HPDE6-E6E7 (cell line): ENCODE measurements around the gene KCNS3.
"Not testable (repeated sequence)": the region's sequence is repeated elsewhere in the genome, so short reads cannot be mapped to it uniquely, and the experiment has no call there.

ENCODE experiments used
- DNase-seq: peaks from one replicate; pipeline ENCODE4 v3.0.0; 2011; ENCODE audit warnings: missing footprints; ENCODE audit errors: extremely low spot score

Gene KCNS3

GRCh38 chr2:17943444-17943843, 65.0 kb downstream of the KCNS3 start:
- DNase-seq = no peak

DNA sequence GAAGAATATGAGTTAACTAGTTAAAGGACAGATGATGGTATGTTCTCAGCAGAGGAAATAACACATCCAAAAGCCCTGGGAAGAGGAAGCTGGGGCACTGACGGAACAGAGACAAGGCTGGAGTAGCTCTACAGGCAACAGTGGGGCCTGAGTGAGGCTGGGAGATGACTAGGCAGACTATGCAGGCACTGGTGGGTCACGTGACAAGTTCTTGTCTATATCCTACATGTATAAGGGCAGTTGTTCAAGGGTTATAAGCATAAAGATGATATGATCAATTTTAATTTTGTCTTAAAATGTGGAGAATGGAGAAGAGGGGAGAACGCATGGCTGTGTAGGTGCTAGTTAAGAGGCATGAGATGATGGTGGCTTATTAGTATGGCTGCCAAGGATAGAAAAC, 68.6 kb downstream of the KCNS3 start:
- no peak for DNase-seq

DNA sequence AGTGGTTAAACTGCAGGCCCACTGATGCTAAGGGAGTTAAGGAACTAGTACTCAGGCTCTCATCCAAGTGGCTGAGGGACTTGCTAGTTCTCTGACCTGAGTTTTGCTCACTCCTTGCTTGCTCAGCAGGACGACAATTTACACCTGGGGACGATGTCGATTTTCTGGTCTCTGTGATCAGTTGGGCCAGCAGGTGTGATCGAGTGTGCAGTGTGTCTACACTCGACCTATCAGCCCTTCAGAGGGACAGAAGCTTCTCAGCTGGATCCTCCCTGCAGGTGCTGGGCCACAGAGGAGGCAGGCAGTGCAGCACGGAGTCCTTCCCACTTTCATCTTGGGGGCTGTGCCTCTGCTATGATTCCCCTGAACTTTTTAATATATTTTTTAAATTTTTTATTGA, 71.5 kb downstream of the KCNS3 start:
- no peak for DNase-seq

DNA sequence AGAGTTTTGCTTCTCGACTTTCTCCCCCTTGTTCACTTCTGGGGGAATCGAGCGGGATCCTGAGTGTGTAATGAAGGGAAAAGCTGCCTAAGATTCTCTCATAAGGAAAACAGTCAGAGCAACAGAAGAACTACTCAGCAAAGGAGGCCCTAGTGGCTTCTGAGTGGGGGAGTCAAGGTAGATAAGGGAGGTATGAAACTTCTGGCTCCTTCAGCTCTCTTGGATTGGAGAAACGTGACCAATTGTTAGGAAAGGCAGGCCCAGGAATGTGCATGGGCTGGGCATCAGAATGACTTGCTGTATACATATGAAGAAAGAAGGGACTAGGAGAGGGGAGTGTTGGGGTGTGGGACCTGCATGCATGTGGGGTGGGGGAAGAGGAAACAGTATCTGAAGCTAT, 73.1 kb downstream of the KCNS3 start:
- no peak for DNase-seq

DNA sequence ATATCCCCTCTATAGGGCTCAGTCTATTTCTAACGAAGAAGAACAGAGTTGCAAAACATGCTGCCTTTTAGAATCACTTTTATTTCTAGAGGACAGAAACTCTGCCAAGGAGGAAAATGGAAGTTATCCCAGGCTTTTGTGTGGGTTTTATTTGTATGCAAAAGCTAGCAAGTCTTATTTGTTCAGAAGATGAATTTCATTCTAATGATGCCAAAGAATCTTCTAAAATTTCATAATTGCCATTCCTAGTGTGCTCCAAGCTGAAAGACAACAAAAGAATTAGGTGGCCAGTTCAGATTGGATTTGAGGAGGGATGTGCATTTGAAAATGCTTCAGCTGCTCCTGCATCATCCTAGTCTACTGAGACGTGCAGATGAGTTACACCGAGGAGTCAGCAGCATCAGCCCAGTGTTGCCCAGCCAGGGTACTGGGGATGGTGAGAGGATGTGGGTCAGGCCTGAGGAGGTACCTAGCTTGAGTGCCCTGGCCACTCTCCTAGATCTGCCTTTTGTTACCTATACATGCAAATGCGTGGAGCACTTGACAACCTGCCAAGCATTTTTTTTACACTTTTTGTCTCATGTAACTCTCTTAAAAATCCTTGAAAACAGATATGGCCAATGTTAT, 80.1 kb downstream of the KCNS3 start:
- no peak for DNase-seq

- no peak for DNase-seq
Observed at GRCh38 chr2:17959356-17959755, 80.9 kb downstream of the KCNS3 start.

- DNase-seq = no peak
Observed at GRCh38 chr2:17959833-17960232, 81.4 kb downstream of the KCNS3 start.

- DNase-seq = no peak
Observed at GRCh38 chr2:17960925-17961324, 82.5 kb downstream of the KCNS3 start.

DNA sequence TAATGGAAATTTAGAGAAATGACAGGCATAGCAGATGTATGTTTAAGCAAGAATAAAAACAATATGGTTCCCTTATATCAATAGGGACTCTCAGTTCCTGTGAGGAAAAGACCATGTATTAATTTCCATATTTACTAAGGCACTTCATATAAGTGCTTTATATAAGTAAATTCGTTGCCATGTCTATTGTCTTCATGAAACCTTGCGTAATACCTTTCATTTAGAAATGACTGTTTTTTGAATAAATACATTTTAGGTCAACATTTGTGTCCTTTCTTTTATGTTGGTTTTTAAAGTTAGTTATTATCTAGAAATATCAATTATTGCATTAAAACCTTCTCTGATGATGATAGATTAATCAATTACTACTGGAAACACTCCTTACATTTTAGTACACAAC, 83.3 kb downstream of the KCNS3 start:
- DNase-seq = no peak

GRCh38 chr2:17962876-17963275, 84.4 kb downstream of the KCNS3 start:
- no peak for DNase-seq

- DNase-seq = not testable (repeated sequence)
Observed at GRCh38 chr2:17963571-17963970, 85.1 kb downstream of the KCNS3 start.

DNA sequence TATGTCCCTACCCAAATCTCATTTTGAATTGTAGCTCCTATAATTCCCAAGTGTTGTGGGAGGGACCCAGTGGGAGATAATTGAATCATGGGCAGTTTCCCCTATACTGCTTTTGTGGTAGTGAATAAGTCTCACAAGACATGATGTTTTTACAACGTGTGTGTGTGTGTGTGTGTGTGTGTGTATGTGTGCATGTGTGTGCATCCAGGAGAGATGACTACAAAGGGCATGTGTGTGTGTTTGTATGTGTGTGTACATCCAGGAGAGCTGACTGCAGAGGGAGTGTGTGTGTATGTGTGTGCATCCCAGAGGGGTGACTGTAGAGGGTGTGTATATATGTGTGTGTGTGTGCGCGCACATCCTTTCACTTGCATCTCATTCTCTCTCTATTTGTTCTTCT, 86.7 kb downstream of the KCNS3 start:
- DNase-seq = no peak

DNA sequence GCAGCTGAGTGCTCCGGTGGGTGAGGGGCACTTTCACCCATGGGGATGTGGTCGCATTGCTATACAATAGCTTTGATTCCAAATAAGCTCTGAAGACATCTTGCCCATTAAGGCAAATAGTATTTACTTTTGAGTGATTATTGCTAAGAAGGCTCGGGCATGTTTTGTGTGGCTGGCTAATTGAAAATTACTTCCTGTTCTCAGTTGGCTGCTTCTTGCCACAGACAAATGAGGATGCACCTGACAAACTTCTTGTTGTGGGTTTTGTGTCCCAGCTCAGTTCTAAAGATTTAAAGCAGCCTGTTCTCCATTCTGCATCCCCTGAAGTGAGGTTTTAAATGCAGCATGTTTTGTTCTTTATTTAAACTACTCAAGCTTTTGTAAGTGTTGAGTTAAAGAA, 88.3 kb downstream of the KCNS3 start:
- DNase-seq = no peak

- DNase-seq = no peak
Observed at GRCh38 chr2:17969661-17970060, 91.2 kb downstream of the KCNS3 start.

GRCh38 chr2:17971531-17972125, 93.2 kb downstream of the KCNS3 start:
- no peak for DNase-seq

- no peak for DNase-seq
Observed at GRCh38 chr2:17972991-17973390, 94.5 kb downstream of the KCNS3 start.

DNA sequence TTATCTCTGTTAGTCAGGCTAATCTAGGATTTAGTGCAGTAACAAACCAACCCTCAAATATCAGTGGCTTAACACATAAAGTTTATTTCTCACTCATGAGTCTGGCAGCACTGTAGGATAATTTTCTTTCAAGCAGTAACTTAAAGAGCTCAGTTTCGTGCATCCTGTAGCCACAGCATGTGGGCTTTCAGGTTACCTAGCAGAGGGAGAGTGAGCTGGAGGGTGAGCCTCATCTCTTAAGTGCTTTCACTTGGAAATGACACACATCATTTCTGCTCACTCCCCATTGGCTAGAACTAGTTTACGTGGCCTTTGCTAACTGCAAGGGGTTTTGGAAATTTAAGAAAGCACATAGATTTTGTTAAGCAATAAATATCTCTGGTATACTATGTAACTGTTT, 96.9 kb downstream of the KCNS3 start:
- DNase-seq = no peak

DNA sequence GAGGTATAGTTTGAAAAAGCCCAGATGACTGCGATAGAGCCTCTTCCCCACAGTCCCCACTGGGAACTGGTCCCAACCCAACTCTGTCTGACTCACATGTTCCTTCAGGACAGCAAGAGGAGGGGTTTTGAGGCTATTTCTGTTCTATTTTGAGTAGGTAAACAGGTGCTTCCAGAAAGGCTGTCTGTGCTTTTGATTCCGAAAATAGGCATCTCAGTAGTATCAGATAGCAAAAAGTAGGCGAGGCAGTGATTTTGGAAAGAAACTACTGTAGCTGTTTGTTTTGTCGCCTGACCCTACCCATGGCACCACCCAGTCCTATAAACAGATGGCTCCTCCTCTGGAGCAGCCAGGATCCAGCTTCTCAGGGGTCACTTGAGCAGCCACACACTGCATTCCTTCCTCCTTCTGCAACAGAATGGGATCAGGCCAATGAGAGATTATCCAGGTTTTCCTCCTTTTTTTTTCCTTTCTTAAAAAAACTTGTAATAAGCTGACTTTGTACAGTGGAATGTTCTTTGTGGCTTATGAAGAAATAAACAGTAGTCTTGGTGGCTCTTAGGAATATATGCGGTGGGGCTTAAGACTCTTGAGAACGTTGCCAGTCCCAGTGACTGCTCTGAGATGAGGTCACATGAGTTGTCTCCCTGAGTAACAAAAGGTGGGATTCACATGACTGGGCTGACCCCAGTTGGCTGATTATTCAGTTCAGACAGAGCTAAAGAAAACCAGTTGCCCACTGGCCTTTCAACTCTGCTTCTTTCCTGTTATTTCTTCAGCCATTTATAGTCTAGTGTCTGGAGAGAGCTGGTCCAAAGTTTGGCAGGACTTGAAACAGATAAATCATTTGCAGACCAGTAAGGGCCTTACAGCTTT, 98.6 kb downstream of the KCNS3 start:
- DNase-seq = no peak

DNA sequence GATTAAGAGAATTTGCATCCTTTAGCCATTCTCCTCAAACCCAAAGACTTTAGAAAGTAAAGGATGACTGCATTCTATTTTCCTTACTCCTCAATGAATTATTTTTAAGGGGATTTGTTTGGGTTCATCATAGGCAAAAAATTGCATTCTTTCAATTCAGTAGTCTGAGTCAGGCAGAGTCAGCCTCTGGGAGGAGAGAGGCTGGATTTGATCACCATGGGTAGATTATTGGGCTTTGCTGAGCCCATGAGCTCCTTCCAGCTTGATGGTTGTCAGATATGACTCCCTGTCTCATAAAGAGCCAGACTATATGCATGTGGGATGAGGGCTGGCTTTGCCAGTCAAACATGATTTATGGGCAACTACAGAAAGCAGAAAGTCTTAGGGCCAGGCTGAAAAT, 101.2 kb downstream of the KCNS3 start:
- DNase-seq = no peak

DNA sequence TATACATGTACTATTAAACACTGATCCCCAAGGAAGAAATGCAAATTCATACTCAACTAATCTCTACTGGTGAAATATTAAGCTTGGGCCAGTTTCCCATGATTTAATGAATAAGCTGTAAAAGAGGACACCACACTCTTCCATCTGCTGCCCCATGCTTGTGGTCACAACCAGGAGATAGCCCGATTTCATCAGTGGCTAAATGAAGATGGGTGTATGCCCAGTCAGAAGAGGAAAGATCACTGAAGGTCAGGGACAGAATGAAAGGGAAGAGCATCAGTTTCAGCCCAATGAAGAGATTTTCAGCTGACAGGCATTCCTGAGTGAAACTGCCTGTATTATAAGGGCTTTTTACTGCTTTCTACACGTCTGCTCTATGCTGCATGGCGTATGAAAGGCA, 103.5 kb downstream of the KCNS3 start:
- no peak for DNase-seq
